Smooth muscle cell (in vitro differentiated cells): Measurements from ENCODE around the gene TBX3. TPM values are rescaled to one million over a fixed set of nuclear protein-coding genes. Genes with fewer than 3 reads are reported as not detected.

Experiments
- DNase-seq: peaks from one replicate; lab custom pipeline; 2025; ENCODE audit not compliant: unreplicated experiment; lab: John Stamatoyannopoulos, UW
- H2AFZ ChIP-seq: fragments of 200-600 bp; sonication (generic); 2 replicates; pipeline ENCODE4 v1.6.0; 2016; ENCODE audit warnings: antibody characterized with exemption, low read depth, mild to moderate bottlenecking
- H3F3A ChIP-seq: fragments of 200-600 bp; sonication (generic); 2 replicates; pipeline ENCODE4 v1.6.0; 2017; ENCODE audit warnings: antibody characterized with exemption, low read depth
- H3K27ac ChIP-seq: fragments of 200-600 bp; sonication (generic); 2 replicates; pipeline ENCODE4 v1.5.1; 2016; ENCODE audit warnings: low read depth, mild to moderate bottlenecking
- H3K27me3 ChIP-seq: fragments of 200-600 bp; sonication (generic); 2 replicates; pipeline ENCODE4 v1.6.1; 2016; ENCODE audit warnings: low read depth, mild to moderate bottlenecking
- H3K36me3 ChIP-seq: fragments of 200-600 bp; sonication (generic); 2 replicates; pipeline ENCODE4 v1.5.1; 2016; ENCODE audit warnings: low read depth
- H3K4me1 ChIP-seq: fragments of 200-600 bp; sonication (generic); 2 replicates; pipeline ENCODE4 v1.5.1; 2016; ENCODE audit warnings: low read depth
- H3K4me2 ChIP-seq: fragments of 200-600 bp; sonication (generic); 2 replicates; pipeline ENCODE4 v1.6.0; 2016; ENCODE audit warnings: mild to moderate bottlenecking
- H3K4me3 ChIP-seq: fragments of 200-600 bp; sonication (generic); 2 replicates; pipeline ENCODE4 v1.5.1; 2016; ENCODE audit warnings: mild to moderate bottlenecking
- H3K79me2 ChIP-seq: fragments of 200-600 bp; sonication (generic); 2 replicates; pipeline ENCODE4 v1.6.0; 2016; ENCODE audit warnings: low read depth, mild to moderate bottlenecking
- H3K9ac ChIP-seq: fragments of 200-600 bp; sonication (generic); 2 replicates; pipeline ENCODE4 v1.6.0; 2016; ENCODE audit warnings: low read depth
- H3K9me3 ChIP-seq: fragments of 200-600 bp; sonication (generic); replicated peaks from 2 replicates; pipeline ENCODE4 v1.5.1; 2016; ENCODE audit warnings: low read depth
- H4K20me1 ChIP-seq: fragments of 200-600 bp; sonication (generic); 2 replicates; pipeline ENCODE4 v1.6.0; 2016; ENCODE audit warnings: low read depth
- CTCF ChIP-seq: fragments of 200-600 bp; sonication (generic); IDR thresholded peaks from 2 replicates; pipeline ENCODE4 v1.5.1; 2017; ENCODE audit warnings: borderline replicate concordance, mild to moderate bottlenecking, antibody characterized with exemption; ENCODE audit not compliant: insufficient read depth, poor library complexity, severe bottlenecking
- WGBS: methylation state at CpG from one replicate; pipeline ENCODE4 v1.1.7; 2016; ENCODE audit warnings: low lambda C conversion rate; 5-methylcytosine and 5-hydroxymethylcytosine counted together
- polyA plus RNA-seq: library from polyadenylated mRNA; unstranded; fragments of >200 nt; fragmentation: Nextera tagmentation; extraction: Ambion mirVana; gene quantifications from 2 replicates; pipeline ENCODE4 v1.2.1, GENCODE V29; 2016
- total RNA-seq: library from RNA; depleted of rRNA; stranded (reverse); fragments of >200 nt; gene quantifications from 2 replicates; pipeline ENCODE4 v1.2.3, GENCODE V29; 2014

The TBX3 gene
- total and polyA plus RNA-seq, 2 experiments from 2014 or later: 100 TPM

DNA sequence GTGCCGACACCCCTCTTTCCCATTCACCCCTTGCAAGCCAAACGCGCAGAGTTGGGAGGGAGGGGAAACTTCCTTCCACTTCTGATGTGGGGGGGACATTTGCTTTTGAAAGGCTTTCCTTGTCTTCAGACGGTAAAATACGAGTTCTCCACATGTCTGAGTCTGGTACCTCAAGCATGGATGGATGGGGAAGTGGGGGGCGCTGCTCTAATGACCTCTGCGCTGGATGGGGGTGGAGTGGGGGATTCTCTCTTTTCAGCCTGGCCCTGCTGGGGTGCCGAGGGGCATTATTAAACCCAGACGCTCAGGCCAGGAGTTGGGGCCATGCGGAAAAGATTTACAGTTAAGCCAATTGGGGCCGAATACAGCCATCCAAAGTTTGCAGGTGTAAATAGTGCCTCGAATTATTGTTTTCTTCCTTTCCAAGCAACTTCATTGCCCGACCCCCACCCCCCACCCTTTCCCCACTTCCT is 9.1 kb upstream of the TBX3 start:
- peak overlapping the region; percentile 75 for H3K27ac ChIP-seq
- H3K79me2 ChIP-seq: peaks cover 61% of the 10 kb centered on the region
- peak overlapping the region; percentile 93 for H3K4me2 ChIP-seq
- H3K9ac ChIP-seq: peak overlapping the region; percentile 60
- H3K36me3 ChIP-seq: no peaks in the 10 kb centered on the region
- H3F3A ChIP-seq: no peaks in the 10 kb centered on the region
- no peaks in the 10 kb centered on the region for H4K20me1 ChIP-seq
- WGBS: 8% methylated on average over 13 of the region's 13 CpGs
- peak overlapping the region; percentile 72 for H3K4me3 ChIP-seq
- peaks cover 10% of the 10 kb centered on the region for H3K27me3 ChIP-seq
- no peak for DNase-seq
- peak; percentile 4 for TF ChIP-seq CTCF
- H3K4me1 ChIP-seq: peaks cover 17% of the 10 kb centered on the region
- no peaks in the 10 kb centered on the region for H3K9me3 ChIP-seq
- H2AFZ ChIP-seq: peak overlapping the region; percentile 83

DNA sequence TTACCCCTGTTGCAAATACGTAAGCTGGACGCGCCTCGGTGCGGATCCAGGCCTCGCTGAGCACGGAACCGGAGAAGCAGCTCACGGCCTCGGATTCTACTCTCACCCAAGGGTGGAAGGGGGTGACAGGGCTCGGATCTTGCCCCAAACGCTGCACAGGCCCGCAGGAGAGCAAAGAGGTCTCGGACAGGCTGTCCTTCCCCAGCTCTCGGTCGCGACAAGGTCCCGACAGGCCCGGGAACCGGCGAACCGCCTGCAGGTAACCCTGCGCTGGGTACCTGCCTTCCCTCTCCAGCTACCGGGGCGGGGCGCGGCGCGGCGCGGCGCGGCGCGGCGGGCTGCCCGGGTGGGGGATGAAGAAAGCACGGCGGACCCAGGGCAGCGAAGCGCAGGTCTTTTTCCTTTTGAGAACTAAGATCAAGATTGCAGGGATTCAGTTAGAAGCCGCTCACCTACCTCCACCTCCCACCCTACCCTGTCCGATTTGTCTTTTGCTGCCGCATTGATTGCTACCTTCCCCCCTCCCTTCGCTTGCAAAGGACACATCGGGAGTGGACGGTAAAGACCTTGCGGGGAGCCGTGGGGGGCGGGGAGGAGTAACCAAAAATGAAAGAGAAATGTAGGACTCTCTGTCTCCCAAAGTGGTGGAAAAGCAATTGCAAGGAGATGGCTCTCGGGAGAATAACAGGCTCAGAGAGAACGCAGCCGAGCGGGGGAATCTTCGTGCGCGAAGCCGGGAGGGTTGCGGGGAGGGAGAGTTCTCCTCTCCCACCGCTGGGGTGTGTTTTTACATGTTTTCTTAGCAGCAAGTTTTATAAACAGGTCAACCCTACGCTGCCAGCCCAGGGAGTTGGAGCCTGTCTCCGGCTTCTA is 8.4 kb upstream of the TBX3 start:
- Histone ChIP-seq H3K4me1 (peaks cover 21% of the 10 kb centered on the region), H3K9me3 (no peaks in the 10 kb centered on the region), H3K27me3 (peaks cover 10% of the 10 kb centered on the region), H2AFZ (peak overlapping the region; percentile 83), H3F3A (peaks cover under 1% of the 10 kb centered on the region), H3K27ac (peak overlapping the region; percentile 75), H3K9ac (peak overlapping the region; percentile 60), H3K4me3 (peak overlapping the region; percentile 72), H4K20me1 (no peaks in the 10 kb centered on the region), H3K4me2 (peak overlapping the region; percentile 93), H3K36me3 (no peaks in the 10 kb centered on the region), H3K79me2 (peaks cover 66% of the 10 kb centered on the region)
- DNase-seq: no peak
- no peak for TF ChIP-seq CTCF
- under 1% methylated on average over 55 of the region's 62 CpGs for WGBS

DNA sequence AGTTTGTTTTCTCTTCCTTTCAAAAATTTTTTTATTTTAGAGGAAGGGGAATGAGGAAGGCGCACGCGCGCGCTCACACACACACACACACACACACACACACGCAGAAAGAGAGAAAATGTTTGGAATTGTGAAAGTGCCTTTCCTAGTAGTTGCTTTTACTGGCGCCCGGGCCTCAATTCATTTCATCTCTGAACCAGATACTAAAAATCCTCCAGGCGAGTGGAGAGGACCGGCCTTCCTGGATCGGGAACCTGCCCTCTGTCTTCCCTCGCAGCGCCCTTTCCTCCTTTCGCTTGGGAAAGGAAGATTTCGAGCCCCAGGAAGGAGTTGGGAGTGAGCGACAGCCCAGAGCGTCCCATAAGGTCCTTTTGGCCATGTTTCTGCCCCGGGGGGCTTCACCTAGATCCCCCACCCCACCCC is 7.8 kb upstream of the TBX3 start:
- H3K4me1 ChIP-seq: peaks cover 28% of the 10 kb centered on the region
- peak overlapping the region; percentile 93 for H3K4me2 ChIP-seq
- peaks cover 10% of the 10 kb centered on the region for H3K27me3 ChIP-seq
- H2AFZ ChIP-seq: peak overlapping the region; percentile 83
- peaks cover 64% of the 10 kb centered on the region for H3K79me2 ChIP-seq
- no peaks in the 10 kb centered on the region for H4K20me1 ChIP-seq
- H3K4me3 ChIP-seq: peak overlapping the region; percentile 72
- no peak for DNase-seq
- no peaks in the 10 kb centered on the region for H3K9me3 ChIP-seq
- 10% methylated on average over 18 of the region's 18 CpGs for WGBS
- H3K9ac ChIP-seq: peak overlapping the region; percentile 60
- H3K36me3 ChIP-seq: no peaks in the 10 kb centered on the region
- H3F3A ChIP-seq: peaks cover 6% of the 10 kb centered on the region
- H3K27ac ChIP-seq: peak overlapping the region; percentile 75
- no peak for TF ChIP-seq CTCF

GRCh38 chr12:114691196-114691595 is 7.2 kb upstream of the TBX3 start:
- H3K36me3 ChIP-seq: no peaks in the 10 kb centered on the region
- peak overlapping the region; percentile 72 for H3K4me3 ChIP-seq
- peak overlapping the region; percentile 60 for H3K9ac ChIP-seq
- DNase-seq: no peak
- no peaks in the 10 kb centered on the region for H3K9me3 ChIP-seq
- H3K27ac ChIP-seq: peak overlapping the region; percentile 75
- H3K4me1 ChIP-seq: peaks cover 34% of the 10 kb centered on the region
- no peaks in the 10 kb centered on the region for H4K20me1 ChIP-seq
- peaks cover 58% of the 10 kb centered on the region for H3K79me2 ChIP-seq
- H3F3A ChIP-seq: peaks cover 12% of the 10 kb centered on the region
- peaks cover 9% of the 10 kb centered on the region for H3K27me3 ChIP-seq
- TF ChIP-seq CTCF: no peak
- peak overlapping the region; percentile 83 for H2AFZ ChIP-seq
- 47% methylated on average over 6 of the region's 6 CpGs for WGBS
- peak overlapping the region; percentile 93 for H3K4me2 ChIP-seq
